ENCODE measurements around the gene SEH1L.
"Not testable (repeated sequence)": the region's sequence is repeated elsewhere in the genome, so short reads cannot be mapped to it uniquely, and the experiment has no call there.

Gene SEH1L

DNA sequence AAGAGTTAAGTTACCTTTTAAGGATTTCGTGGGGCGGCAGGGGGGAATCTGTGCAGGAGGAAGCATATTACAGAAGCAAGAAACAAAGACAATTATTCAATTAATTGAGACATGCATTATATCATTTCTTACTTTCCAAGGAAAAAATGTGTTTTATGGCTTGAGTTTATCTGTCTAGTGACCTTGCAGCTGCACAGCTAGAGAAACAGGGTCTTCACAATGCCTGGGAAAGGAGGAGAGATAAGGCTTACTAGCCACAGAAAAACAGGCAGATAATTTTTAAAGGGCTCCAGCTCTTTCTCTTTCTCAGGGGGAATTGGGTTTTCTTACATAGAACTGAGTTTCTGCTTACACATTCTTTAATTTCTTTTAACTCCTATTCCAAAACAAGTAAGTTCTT, 49.5 kb downstream of the SEH1L start:
- not testable (repeated sequence) for DNase-seq

DNA sequence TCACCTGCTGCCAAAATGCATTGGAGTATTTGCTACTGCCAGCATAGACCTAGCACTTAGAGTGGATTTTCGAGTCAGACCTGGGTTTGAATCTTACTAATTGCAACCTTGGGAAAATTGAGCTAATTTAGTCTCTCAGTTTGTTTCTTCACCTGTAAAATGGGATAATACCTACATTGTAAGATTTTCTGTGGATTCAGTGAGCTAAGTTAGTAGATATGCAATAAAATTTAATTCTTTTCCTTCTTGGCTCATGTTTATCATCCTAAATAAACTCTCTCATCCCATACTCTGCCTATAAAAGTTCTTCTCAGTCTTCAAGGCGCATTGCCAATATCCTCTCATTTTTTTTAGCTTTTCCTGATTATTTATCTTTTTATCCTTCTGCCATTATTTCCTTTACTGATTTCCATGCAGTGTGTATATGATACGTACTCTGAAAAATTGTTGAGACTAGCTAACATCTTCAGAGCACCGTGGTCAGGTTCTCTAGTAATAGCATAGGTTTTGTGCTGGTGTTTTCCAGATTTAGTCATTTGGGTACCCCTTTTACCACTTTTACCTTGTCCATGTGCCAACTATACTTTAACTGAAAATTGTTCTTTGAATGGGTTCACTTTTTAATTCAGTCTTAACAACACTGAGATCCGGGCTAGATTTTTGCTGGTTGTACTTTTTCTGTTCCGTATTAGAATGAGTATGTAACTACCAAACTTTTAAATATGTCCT, 50.7 kb downstream of the SEH1L start:
- no peak for DNase-seq

DNA sequence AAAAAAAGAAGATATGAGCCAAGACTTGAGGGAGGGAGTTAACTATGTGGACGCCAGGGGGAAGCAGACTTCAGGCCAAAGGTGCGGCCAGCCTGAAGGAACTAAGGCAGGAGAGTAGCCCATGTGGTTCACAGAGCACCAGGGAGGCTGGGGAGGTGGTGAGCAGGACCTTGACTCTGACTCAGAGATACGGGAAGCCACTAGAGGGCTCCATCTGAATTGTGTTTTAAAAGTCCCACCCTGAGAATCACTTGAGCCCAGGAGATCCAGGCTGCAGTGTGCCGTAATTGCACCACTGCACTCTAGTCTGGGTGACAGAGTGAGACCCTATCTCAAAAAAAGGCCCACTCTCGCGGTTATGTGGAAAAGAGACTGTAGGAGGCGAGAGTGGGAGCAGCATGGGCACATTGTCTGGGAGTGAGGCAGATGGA, 55.7 kb downstream of the SEH1L start:
- peak; percentile 11 for DNase-seq

DNA sequence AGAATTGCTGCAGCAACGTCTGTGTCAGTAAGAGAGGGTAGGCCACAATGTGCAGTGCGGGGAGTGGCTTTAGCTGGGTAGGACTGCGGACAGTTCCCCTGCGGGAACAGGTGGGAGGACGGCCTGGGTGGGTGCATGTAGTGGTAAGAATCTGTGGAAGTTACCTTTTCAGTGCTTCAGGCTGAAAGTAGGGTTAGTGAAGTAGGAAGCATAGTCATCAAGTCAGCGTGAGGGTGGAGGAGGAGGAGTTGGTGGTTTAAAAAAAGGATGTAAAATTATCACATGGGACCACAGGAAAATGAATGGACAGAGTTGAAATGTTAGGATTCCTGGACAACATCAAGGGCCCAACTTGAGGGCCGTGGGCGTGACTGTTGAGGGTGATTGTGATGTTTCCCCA, 56.6 kb downstream of the SEH1L start:
- DNase-seq: no peak

DNA sequence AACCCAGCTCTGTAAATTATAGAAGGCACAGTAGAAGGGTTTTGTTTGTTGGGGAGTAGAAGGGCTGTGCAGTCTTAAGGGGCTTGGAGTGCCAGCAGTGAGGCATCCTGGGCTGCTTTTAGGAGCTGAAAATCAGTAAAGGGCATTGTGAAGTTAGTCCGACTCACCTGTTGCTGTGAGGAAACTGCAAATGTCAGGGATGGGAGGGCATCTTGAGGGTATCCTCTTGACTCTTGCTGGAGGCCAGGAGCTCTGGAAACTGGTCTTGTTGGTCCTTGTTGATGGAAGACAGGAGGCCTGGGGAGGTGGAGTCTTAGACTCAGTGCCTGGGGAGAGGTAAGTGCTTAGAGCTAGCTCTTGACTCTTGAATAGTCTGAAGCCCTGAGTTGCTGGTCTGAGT, 57.5 kb downstream of the SEH1L start:
- DNase-seq: no peak

DNA sequence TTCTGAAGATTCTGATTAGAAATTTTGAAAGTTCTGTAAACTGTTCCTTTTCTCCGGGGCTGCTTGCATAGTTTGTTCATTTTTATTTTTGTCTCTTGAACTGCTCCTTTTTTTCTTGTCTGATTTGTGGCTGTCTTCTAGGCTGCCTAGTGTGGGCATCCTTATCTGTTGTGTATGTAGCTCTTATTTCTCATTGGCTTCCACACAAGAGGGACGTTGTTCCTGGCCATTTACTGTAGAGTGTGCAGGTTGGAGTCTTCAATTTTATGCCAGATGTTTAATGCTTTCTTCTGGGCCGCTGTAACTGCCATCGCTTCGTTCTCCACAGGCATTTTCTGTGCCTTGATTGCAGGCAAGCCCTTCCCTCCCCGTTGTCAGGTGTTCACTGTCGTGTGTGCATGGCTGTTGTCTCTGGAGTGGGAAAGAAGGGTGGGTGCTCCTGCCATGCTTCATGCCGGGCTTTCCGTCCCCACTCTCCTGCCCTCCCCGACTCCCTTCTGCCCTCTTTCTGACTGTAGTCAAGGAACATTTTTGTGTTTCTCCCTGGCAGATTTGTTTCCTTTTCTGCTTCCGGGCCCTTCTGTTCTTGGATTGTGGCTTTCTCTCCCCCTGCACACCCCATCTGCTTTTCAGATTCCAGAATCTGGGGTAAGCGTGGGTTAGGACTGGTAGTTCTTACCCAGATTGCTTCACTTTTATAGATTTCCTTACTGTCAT, 58.9 kb downstream of the SEH1L start:
- DNase-seq: no peak

DNA sequence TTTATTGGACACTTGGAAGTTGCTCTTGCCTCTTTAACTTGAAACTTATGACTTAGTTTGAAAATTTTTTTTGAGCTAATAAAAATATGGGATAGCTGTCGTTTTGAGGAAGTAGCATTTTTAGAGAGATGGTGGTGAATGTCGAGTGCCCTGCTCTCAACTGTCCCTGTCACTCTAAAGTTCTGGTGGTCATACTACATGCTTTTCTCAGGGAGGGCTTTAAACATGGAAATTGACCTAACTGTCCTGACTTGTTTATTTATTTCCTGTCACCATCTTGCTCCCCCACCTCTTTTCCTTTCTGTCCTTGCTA, 59.4 kb downstream of the SEH1L start:
- DNase-seq: no peak

DNA sequence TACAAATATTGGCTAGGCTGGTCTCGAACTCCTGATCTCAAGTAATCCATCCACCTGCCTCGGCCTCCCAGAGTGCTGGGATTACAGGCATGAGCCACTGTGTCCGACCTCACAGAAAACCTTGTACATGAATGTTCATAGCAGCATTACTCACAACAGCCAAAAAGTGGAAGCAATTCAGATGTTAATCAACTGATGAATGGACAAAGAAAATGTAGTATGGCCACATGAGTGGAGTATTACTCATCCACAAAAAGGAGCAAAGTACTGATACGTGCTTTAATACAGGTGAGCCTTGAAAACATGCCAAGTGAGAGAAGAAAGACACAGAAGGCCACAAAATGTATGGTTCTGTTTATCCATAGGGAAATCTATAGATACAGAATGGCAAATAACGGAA, 63.9 kb downstream of the SEH1L start:
- no peak for DNase-seq

DNA sequence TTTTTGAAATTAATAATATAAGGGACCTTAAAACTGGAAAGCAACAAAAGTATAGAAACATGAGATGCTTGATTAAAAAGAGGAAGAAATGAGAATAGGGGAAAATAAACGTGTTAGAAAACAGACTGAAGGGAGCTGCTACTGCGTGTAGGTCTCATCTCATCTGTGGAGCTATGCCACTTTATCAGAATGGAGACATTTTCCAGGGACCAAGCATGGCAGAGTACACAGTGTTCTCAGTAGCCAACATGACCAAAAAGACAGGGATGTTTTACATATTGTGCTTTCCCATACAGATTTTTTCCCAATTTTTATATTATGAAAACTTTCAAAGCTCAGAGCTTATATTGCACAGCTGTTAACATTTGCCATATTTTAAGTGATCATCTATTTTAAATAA, 66.4 kb downstream of the SEH1L start:
- no peak for DNase-seq

DNA sequence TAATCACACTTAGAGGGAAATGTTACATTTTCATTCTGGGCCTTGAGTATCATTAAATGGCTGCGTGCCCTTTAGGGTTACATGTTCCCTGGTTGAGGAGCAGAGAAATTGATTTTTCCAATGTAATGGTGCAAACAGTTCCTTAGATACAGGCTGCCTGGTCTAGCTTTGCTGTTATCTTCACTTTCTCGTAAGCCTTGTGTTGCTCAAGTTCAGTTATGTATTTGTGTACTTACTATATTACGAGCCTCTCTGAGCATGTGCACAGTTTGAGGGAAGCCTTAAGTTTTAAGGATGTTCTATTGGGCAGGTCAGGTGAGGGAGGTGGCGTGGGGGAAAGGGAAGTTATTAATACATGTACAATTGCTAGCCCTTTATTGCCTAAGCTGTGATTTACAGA, 67.0 kb downstream of the SEH1L start:
- no peak for DNase-seq

DNA sequence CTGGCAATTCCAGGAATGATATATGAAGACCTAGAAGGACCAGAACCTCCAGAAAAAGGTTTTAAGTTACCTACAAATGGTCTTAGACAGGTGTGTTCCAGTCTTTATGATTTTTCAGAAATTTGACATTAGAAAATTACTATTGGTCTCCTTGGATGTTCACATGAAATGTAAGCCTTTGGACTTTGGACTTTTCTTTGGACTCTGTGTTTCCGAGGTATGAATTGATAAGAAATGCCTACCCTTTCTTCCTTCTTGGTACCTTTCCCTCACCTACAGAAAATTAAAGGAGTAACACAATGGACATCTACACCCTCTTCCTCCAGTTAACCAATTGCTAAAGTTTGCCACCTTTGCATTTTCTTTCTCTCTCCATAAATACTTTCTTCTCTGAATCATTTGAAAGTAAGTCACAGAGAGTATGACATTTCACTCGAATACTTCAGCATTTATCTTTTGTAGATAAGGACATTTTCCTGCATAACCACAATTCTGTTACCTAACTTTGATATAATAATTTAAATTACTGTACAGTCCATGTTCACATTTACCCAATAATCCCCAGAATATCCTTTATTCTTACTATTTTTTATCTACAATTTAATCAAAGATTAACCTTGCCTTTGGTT, 69.5 kb downstream of the SEH1L start:
- no peak for DNase-seq

DNA sequence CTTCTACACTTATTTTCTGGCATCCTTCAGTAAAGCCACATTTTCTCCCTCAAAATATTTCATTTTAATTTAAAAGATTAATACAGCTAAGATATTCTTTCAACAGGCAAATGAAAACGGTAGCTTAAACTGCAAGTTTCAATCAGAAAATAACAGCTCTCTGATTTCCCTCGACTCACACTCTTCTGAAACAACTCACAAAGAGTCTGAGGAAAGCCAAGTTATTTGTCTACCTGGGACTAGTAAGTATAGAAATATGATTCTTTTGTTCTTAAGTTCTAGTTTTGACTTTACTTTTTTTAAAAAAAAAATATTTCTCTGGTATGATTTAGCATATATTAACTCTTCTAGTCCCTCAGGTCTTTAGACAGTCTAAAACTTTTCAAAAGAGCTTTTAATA, 70.6 kb downstream of the SEH1L start:
- no peak for DNase-seq

DNA sequence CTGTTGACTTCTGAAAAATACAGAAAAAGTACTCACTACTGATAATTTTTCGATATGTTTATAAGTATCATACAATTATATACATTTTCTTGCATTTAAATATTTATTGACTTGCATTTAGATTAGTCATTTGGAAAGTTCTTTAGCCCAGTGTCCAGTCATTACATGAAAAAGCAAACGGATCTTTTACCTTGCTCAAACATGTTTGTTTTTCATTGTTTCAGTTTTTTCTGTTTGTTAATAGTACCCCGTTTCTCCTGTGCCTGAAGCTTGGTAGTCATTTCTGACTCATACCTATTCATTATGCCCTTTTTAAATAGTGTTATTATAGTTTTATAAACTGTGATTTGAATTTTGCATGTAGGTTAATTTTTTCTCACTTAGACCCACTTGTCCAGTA, 71.5 kb downstream of the SEH1L start:
- DNase-seq: no peak

DNA sequence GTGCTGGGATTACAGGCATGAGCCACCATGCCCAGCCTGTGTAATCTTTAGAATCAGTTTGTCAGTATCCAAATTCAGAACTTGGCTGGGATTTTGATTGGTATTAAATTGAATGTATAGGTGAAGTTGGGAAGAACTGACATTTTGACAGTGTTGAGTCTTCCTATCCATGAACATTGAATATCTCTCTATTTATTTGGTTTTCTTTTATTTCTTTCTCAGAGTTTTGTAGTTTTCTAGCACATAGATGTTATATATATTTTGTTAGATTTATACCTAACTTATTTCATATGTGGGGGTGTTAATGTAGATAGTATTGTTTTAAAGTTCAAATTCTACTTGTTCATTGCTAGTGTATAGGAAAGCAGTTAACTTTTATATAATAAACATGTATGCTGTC, 74.8 kb downstream of the SEH1L start:
- DNase-seq: no peak

DNA sequence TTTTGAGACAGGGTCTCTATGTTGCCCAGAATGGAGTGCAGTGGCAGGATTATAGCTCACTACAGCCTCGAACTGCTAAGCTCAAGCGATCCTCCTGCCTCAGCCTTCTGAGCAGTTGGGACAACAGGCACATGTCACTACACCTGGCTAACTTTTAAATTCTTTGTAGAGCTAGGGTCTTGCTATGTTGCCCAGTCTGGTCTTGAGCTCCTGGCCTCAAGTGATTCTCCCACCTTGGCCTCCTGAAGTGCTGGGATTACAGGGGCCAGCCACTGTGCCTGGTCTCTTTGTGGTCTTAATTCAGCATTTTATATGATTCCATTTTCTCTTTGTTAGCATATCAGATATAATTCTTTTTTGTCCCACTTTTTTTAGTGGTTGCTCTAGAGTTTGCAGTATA, 77.4 kb downstream of the SEH1L start:
- DNase-seq: no peak

DNA sequence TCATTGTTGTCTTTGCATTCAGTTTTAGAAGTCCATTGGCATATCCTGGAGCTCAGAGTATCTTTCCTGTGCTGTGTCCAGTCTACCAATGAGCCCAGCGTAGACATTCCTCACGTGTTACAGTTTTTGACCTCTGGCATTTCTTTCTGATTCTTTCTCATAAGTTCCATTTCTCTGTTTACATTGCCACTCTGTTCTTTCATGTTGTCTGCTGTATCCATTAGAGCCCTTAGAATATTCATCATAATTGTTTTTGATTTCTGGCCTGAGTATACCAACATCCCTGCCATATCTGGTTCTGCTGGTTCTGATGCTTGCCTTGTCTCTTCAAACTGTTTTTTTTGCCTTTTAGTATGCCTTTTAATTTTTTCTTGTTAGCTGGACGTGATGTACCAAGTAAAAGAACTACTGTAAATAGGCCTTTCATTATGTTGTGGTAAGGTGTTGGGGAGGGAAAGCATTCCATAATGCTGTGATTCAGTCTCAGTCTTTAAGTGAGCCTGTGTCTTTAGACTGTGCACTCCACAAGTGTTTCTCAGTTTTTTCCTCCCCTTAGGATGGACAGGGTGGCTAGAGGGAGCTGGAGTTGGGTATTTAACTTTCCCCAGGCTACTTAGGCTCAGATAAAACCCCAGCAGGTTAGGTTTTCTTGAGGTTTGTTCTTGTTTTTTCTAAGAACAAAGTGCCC, 78.9 kb downstream of the SEH1L start:
- no peak for DNase-seq

DNA sequence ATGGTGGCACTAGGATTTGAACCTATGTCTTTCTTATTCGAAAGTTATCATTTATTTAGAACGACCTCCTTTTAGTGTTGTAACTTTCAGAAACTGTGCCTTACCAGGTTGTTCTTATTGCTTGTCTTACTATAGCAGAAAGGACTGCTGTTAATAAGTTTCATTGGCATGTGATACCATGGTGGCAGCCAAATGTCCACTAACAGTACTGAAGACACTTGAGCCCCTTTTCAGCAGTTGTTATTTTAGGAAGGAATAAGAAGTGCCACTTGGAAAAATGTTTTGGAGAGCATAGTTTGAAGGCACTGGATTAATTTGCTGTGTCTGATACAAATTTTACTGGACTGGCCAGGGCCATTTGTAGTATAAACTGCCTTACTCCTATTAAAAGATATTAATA, 81.1 kb downstream of the SEH1L start:
- DNase-seq: no peak

DNA sequence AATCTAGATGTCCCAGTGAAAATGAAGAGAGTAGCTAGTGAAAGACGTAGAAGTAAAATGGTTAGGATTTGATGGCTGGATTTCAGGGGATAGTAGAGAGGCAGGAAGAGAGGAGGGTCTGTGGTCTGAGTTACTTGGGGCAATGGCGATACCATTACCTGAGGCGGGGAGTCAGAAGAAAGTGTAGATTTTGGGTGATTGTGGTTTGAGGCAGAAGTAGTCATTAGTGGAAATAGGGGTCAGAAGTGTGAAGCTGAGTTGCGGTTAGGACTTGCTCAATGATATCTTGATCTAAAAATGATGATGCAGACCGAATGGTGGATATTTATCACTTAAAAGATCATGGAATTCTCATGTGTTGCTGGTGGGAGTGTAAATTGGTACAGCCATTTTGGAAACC, 84.4 kb downstream of the SEH1L start:
- DNase-seq: no peak

DNA sequence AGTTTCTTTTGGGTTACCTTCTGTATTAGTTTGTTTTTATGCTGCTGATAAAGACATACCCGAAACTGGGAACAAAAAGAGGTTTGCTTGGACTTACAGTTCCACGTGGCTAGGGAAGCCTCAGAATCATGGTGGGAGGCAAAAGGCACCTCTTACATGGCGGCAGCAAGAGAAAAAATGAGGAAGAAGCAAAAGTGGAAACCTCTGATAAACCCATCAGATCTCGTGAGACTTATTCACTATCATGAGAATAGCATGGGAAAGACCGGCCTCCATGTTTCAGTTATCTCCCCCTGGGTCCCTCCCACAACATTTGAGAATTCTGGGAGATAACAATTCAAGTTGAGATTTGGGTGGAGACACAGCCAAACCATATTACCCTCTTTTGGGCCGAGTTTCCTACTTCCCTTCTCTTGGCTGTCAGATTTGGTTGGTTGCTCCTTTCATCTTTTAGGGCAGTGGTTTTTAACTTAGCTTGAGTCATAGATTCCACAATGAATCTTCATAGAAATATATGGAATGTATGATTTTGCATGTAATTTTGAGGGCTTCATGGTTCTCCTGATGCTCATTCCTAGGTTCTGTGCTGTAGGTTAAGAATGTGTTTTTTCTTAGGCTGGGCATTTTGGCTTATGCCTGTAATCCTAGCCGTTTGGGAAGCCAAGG, 87.6 kb downstream of the SEH1L start:
- no peak for DNase-seq

DNA sequence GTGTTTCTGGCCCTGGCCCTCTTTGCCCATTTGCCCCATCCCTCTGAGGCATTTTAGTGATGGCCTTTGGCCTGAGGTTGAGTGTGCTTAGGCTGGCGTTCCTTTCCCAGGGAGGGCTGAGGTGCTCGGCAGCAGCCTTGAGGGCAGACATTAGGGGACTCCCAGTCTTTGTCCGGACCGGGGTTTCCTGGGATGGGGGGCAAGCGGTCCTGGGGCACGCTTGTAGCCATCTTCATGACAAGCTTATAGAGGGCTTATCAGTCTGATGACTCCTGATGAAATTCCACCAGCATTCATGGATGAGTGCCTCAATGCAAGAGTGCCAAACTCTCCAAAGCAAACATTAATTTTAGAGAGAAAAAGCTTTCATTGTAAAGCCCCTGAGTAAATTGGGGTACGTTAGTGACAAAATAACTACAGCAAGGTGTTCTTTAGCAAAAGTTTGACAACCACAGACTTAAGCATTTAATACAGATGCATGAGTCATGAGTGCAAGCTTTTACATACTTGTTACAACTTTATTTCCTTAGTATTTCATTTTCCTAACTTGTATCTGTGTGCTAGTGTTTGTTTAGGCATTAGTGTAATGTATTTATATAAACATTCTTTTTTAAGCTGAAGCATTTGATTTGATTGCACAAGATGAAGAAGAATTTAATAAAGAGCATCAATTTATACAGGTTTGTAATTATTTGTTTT, 89.0 kb downstream of the SEH1L start:
- no peak for DNase-seq

All from kidney glomerular epithelial cell (primary cell).